Thoracic aorta (tissue), 2 donors: ENCODE measurements around the gene NPAS3. TPM values are rescaled to one million over a fixed set of nuclear protein-coding genes. Genes with fewer than 3 reads are reported as not detected.

Experiments
- ATAC-seq: fragments of 150-250 bp; one replicate; pipeline ENCODE4 v1.8.0; 2017; ENCODE audit warnings: low read depth; ENCODE audit not compliant: insufficient number of reproducible peaks, low FRiP score
- DNase-seq: peaks from one replicate; pipeline ENCODE4 v3.0.0-alpha.2; 2020; ENCODE audit warnings: low spot score
- H3K27ac ChIP-seq, 2 donors: fragments of 200-600 bp; sonication (generic); 1 replicate in 1 of 2; 2 replicates in 1 of 2; pipeline ENCODE4 v1.5.1; 2016; ENCODE audit warnings: mild to moderate bottlenecking in 2 of 2, moderate library complexity in 2 of 2
- H3K27me3 ChIP-seq: fragments of 200-600 bp; sonication (generic); replicated peaks from 2 replicates; pipeline ENCODE4 v1.6.0; 2016; ENCODE audit warnings: mild to moderate bottlenecking; ENCODE audit not compliant: insufficient read depth
- H3K36me3 ChIP-seq: fragments of 200-600 bp; sonication (generic); one replicate; pipeline ENCODE4 v1.5.1; 2016
- H3K4me1 ChIP-seq, 2 donors: fragments of 200-600 bp; sonication (generic); 1 replicate in 1 of 2; 2 replicates in 1 of 2; pipeline versions ENCODE4 v1.5.1 to v1.6.0; 2016; ENCODE audit warnings: low read depth in 2 of 2, mild to moderate bottlenecking in 1 of 2; ENCODE audit not compliant: control insufficient read depth in 1 of 2
- H3K4me3 ChIP-seq: fragments of 200-600 bp; sonication (generic); 2 replicates; pipeline ENCODE4 v1.5.1; 2016; ENCODE audit warnings: mild to moderate bottlenecking
- H3K9me3 ChIP-seq: fragments of 200-600 bp; sonication (generic); 2 replicates; pipeline ENCODE4 v1.5.1; 2016
- CTCF ChIP-seq: fragments of 200-600 bp; sonication (generic); IDR thresholded peaks from one replicate; pipeline ENCODE4 v1.5.1; 2019; ENCODE audit warnings: antibody characterized with exemption
- total RNA-seq, 2 donors: library from RNA; depleted of rRNA; stranded (reverse); fragments of >200 nt; gene quantifications; one replicate each; pipeline versions ENCODE4 v1.1.0 to v1.2.3, GENCODE V29; 2016

Gene NPAS3
- total RNA-seq, 2 donors from 2014 or later, result 1.1 TPM; not detected in 1

- no peak for ATAC-seq
These were observed 895.2 kb downstream of the NPAS3 start for GRCh38 chr14:33833706-33834465.

GRCh38 chr14:33834466-33835260, 896.0 kb downstream of the NPAS3 start:
- no peak overlapping the region for H3K4me3 ChIP-seq
- TF ChIP-seq CTCF, result no peak
- H3K27ac ChIP-seq, result no peak overlapping the region
- DNase-seq, result no peak
- H3K4me1 ChIP-seq, result no peaks in the 10 kb centered on the region
- no peaks in the 10 kb centered on the region for H3K9me3 ChIP-seq
- H3K36me3 ChIP-seq, result no peaks in the 10 kb centered on the region
- H3K27me3 ChIP-seq, result no peaks in the 10 kb centered on the region
- no peak for ATAC-seq

More at GRCh38 chr14:33833706-33834465, 895.2 kb downstream of the NPAS3 start:
- Histone ChIP-seq H3K27me3 (no peaks in the 10 kb centered on the region), H3K27ac (no peak overlapping the region), H3K9me3 (no peaks in the 10 kb centered on the region), H3K36me3 (no peaks in the 10 kb centered on the region), H3K4me1 (no peaks in the 10 kb centered on the region), H3K4me3 (no peak overlapping the region)
- no peak for DNase-seq
- TF ChIP-seq CTCF, result no peak

DNA sequence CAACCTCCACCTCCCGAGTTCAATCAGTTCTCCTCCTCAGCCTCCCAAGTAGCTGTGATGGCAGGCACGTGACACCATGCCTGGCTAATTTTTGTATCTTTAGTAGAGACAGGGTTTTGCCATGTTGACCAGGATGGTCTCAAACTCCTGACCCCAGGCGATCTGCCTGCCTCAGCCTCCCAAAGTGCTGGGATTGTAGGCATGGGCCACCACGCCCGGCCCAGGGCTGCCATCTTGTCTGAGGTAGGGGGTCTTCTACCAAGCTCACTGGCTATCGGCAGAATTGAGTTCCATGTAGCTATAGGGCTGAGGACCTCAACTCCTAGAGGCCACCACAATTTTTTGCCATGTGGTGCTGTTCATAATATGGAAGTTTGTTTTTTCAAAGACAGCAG, 896.6 kb downstream of the NPAS3 start:
- no peaks in the 10 kb centered on the region for H3K27me3 ChIP-seq

GRCh38 chr14:33835677-33836076, 897.0 kb downstream of the NPAS3 start:
- no peak for ATAC-seq
- H3K4me3 ChIP-seq, result no peak overlapping the region

More for the DNA sequence above, 896.6 kb downstream of the NPAS3 start:
- ATAC-seq (no peak), DNase-seq (no peak)
- Histone ChIP-seq H3K9me3 (no peaks in the 10 kb centered on the region), H3K36me3 (no peaks in the 10 kb centered on the region), H3K4me3 (no peak overlapping the region), H3K27ac (no peak overlapping the region), H3K4me1 (peaks cover 0 to 4% of the 10 kb centered on the region in 2 donors)
- TF ChIP-seq CTCF, result no peak

More at GRCh38 chr14:33835677-33836076, 897.0 kb downstream of the NPAS3 start:
- Histone ChIP-seq H3K4me1 (peaks cover 0 to 4% of the 10 kb centered on the region in 2 donors), H3K9me3 (no peaks in the 10 kb centered on the region), H3K27me3 (no peaks in the 10 kb centered on the region), H3K36me3 (no peaks in the 10 kb centered on the region), H3K27ac (no peak overlapping the region)
- TF ChIP-seq CTCF, result no peak
- no peak for DNase-seq
